Breast epithelium (tissue), 4 donors: ENCODE data around the gene SNX30. TPM values are rescaled to one million over a fixed set of nuclear protein-coding genes. Genes with fewer than 3 reads are reported as not detected.

Experiments
- DNase-seq, 2 donors: peaks; one replicate each; pipeline ENCODE4 v3.0.0-alpha.2; 2019; ENCODE audit warnings: low spot score in 2 of 2
- H3K27ac ChIP-seq, 2 donors: fragments of 200-600 bp; sonication (generic) in 1 of 2; one replicate each; pipeline ENCODE4 v1.5.1; 2016 to 2019; ENCODE audit warnings: mild to moderate bottlenecking in 1 of 2
- H3K27me3 ChIP-seq, 2 donors: fragments of 200-600 bp; sonication (generic) in 1 of 2; one replicate each; pipeline versions ENCODE4 v1.5.1 to v1.6.0; 2017 to 2019; ENCODE audit warnings: control low read depth in 1 of 2, mild to moderate bottlenecking in 1 of 2
- H3K36me3 ChIP-seq: fragments of 200-600 bp; one replicate; pipeline ENCODE4 v1.5.1; 2019
- H3K4me1 ChIP-seq, 2 donors: fragments of 200-600 bp; sonication (generic); one replicate each; pipeline ENCODE4 v1.5.1; 2016 to 2019; ENCODE audit warnings: control low read depth in 1 of 2
- H3K4me3 ChIP-seq, 3 donors: fragments of 200-600 bp; sonication (generic); 1 replicate in 2 of 3; 2 replicates in 1 of 3; pipeline ENCODE4 v1.5.1; 2016 to 2019; ENCODE audit warnings: mild to moderate bottlenecking in 3 of 3, moderate library complexity in 2 of 3
- H3K9me3 ChIP-seq, 2 donors: fragments of 200-600 bp; sonication (generic) in 1 of 2; one replicate each; pipeline ENCODE4 v1.5.1; 2016 to 2019; ENCODE audit warnings: control low read depth in 1 of 2
- POLR2A ChIP-seq: fragments of 450-650 bp; IDR thresholded peaks from one replicate; pipeline ENCODE4 v1.6.1; 2016; ENCODE audit warnings: antibody characterized with exemption, mild to moderate bottlenecking, moderate library complexity
- POLR2AphosphoS5 ChIP-seq, 3 donors: sonication (generic); formaldehyde crosslinking; IDR thresholded peaks; one replicate each; pipeline ENCODE4 v1.6.1; 2017; ENCODE audit warnings: antibody characterized with exemption in 3 of 3
- intact Hi-C: fragments of 100-400 bp; cut with DNase I; formaldehyde crosslinking; loops from one replicate; pipeline ENCODE4 v1.15.1; 2023; ENCODE audit warnings: low total_unique reads
- total RNA-seq, 3 donors: library from RNA; depleted of rRNA; stranded (reverse); fragments of >200 nt; gene quantifications; one replicate each; pipeline ENCODE4 v1.1.0, GENCODE V29; 2016
- TF ChIP-seq, protein P1 (sequence below), 3 donors: fragments of 450-650 bp; IDR thresholded peaks; one replicate each; pipeline ENCODE4 v1.5.1; 2016 to 2017; ENCODE audit warnings: antibody characterized with exemption in 3 of 3, mild to moderate bottlenecking in 3 of 3, moderate library complexity in 3 of 3

The SNX30 gene
- total RNA-seq, 3 donors from 2014 or later, result 15.2 to 18.7 (median 16.4) TPM

DNA sequence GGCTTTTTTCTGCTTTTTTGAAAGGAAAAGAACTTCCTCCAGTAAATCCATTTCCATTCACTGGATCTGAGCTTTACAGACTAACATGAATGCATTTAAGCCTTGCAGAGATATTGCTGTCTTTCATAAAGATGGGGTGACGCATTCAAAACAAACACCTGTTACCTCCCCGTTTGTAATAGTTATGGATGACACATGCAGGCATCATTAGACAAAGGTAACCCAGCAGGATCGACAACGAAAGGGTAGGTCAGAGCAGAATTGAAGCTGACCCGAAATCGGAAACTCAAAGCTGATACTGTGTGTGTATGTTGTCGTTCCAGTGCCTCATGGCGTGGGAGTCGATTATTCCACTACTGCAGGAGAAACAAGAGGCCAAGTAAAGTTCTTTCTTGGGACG is 117.9 kb downstream of the SNX30 start:
- no peak overlapping the region for H3K4me3 ChIP-seq
- H3K9me3 ChIP-seq, result no peaks in the 10 kb centered on the region
- no peaks in the 10 kb centered on the region for H3K36me3 ChIP-seq
- H3K27me3 ChIP-seq, result no peaks in the 10 kb centered on the region
- no peak for DNase-seq
- TF ChIP-seq, protein P1, sequence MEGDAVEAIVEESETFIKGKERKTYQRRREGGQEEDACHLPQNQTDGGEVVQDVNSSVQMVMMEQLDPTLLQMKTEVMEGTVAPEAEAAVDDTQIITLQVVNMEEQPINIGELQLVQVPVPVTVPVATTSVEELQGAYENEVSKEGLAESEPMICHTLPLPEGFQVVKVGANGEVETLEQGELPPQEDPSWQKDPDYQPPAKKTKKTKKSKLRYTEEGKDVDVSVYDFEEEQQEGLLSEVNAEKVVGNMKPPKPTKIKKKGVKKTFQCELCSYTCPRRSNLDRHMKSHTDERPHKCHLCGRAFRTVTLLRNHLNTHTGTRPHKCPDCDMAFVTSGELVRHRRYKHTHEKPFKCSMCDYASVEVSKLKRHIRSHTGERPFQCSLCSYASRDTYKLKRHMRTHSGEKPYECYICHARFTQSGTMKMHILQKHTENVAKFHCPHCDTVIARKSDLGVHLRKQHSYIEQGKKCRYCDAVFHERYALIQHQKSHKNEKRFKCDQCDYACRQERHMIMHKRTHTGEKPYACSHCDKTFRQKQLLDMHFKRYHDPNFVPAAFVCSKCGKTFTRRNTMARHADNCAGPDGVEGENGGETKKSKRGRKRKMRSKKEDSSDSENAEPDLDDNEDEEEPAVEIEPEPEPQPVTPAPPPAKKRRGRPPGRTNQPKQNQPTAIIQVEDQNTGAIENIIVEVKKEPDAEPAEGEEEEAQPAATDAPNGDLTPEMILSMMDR (IDR thresholded peaks at IDR 0.05), result no peak
- TF ChIP-seq POLR2A (no peak), POLR2AphosphoS5 (IDR thresholded peaks at IDR 0.05) (no peak)
- no peaks in the 10 kb centered on the region for H3K4me1 ChIP-seq
- peak overlapping the region in 1 of 2 donors; percentile 14 for H3K27ac ChIP-seq
- intact Hi-C loops, result no loop called here

DNA sequence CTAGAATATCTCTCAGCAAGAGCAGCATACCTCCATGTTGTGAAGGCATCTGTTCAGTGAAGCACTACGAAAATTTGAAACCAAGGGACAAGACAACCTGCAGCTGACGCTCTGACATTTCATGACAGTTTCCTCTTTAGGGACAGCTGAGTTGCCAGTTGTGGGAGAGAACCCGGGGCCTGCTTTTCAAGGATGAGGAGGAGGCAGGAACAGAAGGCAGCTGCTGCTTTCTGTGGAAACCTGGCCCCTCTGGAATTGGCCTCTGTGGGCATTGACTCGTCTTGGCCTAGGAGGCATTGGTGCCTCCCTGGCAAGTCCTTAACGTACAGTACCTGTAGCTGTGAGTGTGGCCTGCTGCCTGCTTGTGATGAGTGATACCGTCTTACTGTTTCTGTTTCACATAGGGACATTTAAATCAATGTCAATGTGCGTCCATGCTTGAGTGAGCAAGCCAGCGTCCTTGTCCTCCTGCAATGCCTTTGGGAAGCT is 118.5 kb downstream of the SNX30 start:
- Histone ChIP-seq H3K27ac (peak overlapping the region in 1 of 2 donors; percentile 14), H3K27me3 (no peaks in the 10 kb centered on the region), H3K4me1 (no peaks in the 10 kb centered on the region), H3K4me3 (no peak overlapping the region), H3K9me3 (no peaks in the 10 kb centered on the region), H3K36me3 (no peaks in the 10 kb centered on the region)
- DNase-seq, result no peak
- intact Hi-C loops, result no loop called here
- no peak for TF ChIP-seq POLR2AphosphoS5 (IDR thresholded peaks at IDR 0.05)
- TF ChIP-seq, protein P1 (IDR thresholded peaks at IDR 0.05), result no peak
- TF ChIP-seq POLR2A, result no peak

DNA sequence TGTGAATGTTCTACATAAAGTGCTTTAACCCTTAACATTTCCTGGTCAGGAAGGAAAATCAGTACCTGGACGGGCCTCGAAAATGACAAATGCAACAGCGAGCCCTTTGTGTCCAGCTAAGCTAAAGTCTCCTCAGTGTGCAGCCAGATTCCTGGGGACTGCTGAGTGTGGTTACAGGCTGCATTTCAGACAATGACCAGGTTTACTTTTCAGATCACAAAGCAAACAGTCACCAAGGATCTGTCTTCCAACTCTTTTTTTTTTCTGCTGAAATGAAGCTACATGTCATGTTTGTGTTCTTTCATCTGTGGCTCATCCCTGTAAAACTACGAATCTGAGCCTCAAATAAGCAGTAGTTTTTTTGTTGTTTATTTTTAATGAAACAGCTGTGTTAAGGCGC is 119.4 kb downstream of the SNX30 start:
- intact Hi-C loops, result no loop called here
- no peaks in the 10 kb centered on the region for H3K36me3 ChIP-seq
- DNase-seq, result no peak
- H3K9me3 ChIP-seq, result no peaks in the 10 kb centered on the region
- H3K4me3 ChIP-seq, result no peak overlapping the region
- H3K27ac ChIP-seq, result no peak overlapping the region
- TF ChIP-seq, protein P1 (IDR thresholded peaks at IDR 0.05), result no peak
- TF ChIP-seq POLR2AphosphoS5 (IDR thresholded peaks at IDR 0.05), result no peak
- no peak for TF ChIP-seq POLR2A
- no peaks in the 10 kb centered on the region for H3K27me3 ChIP-seq
- H3K4me1 ChIP-seq, result no peaks in the 10 kb centered on the region

DNA sequence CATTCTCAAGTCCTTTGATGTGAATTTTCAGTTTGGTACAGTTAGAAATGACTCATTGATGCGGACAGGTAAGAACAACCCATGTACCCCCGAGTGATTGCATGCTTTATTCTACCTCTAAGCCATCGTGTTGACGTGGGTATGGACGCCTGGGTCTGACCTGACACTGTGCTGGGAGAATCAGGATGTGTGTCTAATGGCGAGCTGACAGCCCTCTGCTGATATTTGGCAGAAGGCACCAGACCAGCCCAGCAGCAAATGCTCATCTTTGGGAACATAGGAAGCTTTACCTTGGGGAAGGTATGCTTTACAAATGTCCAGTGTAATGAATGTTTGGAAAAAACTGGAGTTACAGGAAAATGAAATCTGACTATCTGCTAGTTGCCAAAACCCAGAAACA is 120.0 kb downstream of the SNX30 start:
- H3K9me3 ChIP-seq, result no peaks in the 10 kb centered on the region
- no peaks in the 10 kb centered on the region for H3K4me1 ChIP-seq
- H3K36me3 ChIP-seq, result no peaks in the 10 kb centered on the region
- no peak overlapping the region for H3K27ac ChIP-seq
- DNase-seq, result no peak
- intact Hi-C loops, result no loop called here
- no peaks in the 10 kb centered on the region for H3K27me3 ChIP-seq
- no peak overlapping the region for H3K4me3 ChIP-seq
- no peak for TF ChIP-seq POLR2A
- TF ChIP-seq, protein P1 (IDR thresholded peaks at IDR 0.05), result no peak
- no peak for TF ChIP-seq POLR2AphosphoS5 (IDR thresholded peaks at IDR 0.05)

DNA sequence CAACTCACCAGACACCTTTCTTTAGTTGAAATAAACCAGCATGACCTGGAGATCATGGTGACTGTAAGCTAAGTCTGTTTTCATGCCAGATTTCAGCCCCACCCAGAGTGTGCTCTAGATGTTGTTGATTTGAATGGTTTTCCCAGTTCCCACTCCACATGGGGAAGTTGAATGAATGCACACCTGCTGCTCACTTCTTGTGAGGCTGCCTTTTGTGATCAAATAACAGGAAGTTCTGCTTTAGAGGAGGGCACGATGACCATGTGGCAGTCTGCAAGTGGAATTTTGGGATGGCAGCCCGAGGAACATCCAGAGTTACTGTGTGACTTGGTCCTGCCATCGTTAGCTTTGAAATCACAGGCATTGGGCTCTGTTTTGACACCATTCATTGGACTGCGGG is 121.5 kb downstream of the SNX30 start:
- intact Hi-C loops, result no loop called here
- H3K4me1 ChIP-seq, result no peaks in the 10 kb centered on the region
- H3K4me3 ChIP-seq, result no peak overlapping the region
- H3K36me3 ChIP-seq, result no peaks in the 10 kb centered on the region
- no peak for DNase-seq
- no peaks in the 10 kb centered on the region for H3K27me3 ChIP-seq
- TF ChIP-seq, protein P1 (IDR thresholded peaks at IDR 0.05), result no peak
- TF ChIP-seq POLR2AphosphoS5 (IDR thresholded peaks at IDR 0.05) (no peak), POLR2A (no peak)
- H3K9me3 ChIP-seq, result no peaks in the 10 kb centered on the region
- no peak overlapping the region for H3K27ac ChIP-seq
